Right lobe of liver (tissue), 4 donors: ENCODE data around the gene TSHR.

ENCODE experiments used
- POLR2A ChIP-seq: fragments of 450-650 bp; IDR thresholded peaks from one replicate; pipeline ENCODE4 v1.6.1; 2017; ENCODE audit warnings: antibody characterized with exemption, mild to moderate bottlenecking
- TF ChIP-seq, protein P1 (sequence below), 4 donors: fragments of 200-600 bp in 3 of 4; fragments of 450-650 bp in 1 of 4; IDR thresholded peaks; one replicate each; pipeline versions ENCODE4 v1.5.1 to v1.8.0; 2016 to 2022; ENCODE audit warnings: antibody characterized with exemption in 4 of 4, mild to moderate bottlenecking in 2 of 4
- donor health status: DM: no; HTN: no; CAD: no.
- donor health status: DM: no; HTN: no; CAD: no.
- donor health status: DM: no; HTN: yes; CAD: no.

DNA sequence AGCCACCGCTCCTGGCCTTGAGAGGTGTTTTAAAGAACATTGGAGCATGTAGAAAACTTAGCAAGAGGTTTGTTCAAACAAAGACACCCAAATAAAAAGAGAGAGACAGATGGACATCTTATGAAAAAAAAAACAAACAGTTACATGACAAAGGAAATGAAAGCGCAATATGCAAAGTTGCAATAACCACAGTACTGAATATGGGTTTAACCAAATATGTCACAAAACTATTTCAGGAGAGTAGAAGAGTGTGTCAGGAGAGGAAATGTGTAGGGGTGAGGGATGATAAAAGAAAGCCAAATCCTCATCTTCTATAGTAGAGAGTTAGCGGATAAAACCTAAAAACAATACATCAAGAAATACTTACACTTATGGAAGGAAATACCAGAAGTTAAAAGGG lies 166.9 kb downstream of the TSHR start:
- TF ChIP-seq, protein P1, sequence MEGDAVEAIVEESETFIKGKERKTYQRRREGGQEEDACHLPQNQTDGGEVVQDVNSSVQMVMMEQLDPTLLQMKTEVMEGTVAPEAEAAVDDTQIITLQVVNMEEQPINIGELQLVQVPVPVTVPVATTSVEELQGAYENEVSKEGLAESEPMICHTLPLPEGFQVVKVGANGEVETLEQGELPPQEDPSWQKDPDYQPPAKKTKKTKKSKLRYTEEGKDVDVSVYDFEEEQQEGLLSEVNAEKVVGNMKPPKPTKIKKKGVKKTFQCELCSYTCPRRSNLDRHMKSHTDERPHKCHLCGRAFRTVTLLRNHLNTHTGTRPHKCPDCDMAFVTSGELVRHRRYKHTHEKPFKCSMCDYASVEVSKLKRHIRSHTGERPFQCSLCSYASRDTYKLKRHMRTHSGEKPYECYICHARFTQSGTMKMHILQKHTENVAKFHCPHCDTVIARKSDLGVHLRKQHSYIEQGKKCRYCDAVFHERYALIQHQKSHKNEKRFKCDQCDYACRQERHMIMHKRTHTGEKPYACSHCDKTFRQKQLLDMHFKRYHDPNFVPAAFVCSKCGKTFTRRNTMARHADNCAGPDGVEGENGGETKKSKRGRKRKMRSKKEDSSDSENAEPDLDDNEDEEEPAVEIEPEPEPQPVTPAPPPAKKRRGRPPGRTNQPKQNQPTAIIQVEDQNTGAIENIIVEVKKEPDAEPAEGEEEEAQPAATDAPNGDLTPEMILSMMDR (IDR thresholded peaks at IDR 0.05) = no peak
- no peak for TF ChIP-seq POLR2A
